Naive thymus-derived CD4-positive, alpha-beta T cell (primary cell): ENCODE data around the gene DLL4. TPM values are rescaled to one million over a fixed set of nuclear protein-coding genes. Genes with fewer than 3 reads are reported as not detected.

Source experiments
- ATAC-seq: fragments of 150-1000 bp; cut with Tn5 transposase; 2 replicates; pipeline ENCODE4 v1.10.0; 2021; ENCODE audit warnings: mild to moderate bottlenecking, moderate library complexity
- CTCF ChIA-PET: fragments of 350-600 bp; sonication (Branson Sonifier 250); formaldehyde crosslinking; loops from one replicate; lab custom pipeline; 2021; ENCODE audit warnings: antibody characterized with exemption; lab: Charles Lee
- POLR2A ChIA-PET: fragments of 350-600 bp; sonication (Branson Sonifier 250); formaldehyde crosslinking; loops from one replicate; lab custom pipeline; 2021; ENCODE audit warnings: antibody characterized with exemption, inconsistent platforms; lab: Charles Lee
- DNase-seq, 9 donors: peaks; one replicate each; pipeline versions ENCODE4 v3.0.0 to v3.0.0-alpha.2; 2020 to 2022; ENCODE audit warnings: mixed read lengths in 1 of 9
- H3K27ac ChIP-seq: one replicate; pipeline ENCODE4 v1.7.0; 2013; ENCODE audit warnings: mild to moderate bottlenecking, low read depth, low read length, moderate library complexity
- H3K27me3 ChIP-seq, 2 donors: one replicate each; pipeline ENCODE4 v1.7.0; 2013; ENCODE audit warnings: low read length in 2 of 2, mild to moderate bottlenecking in 2 of 2, moderate library complexity in 2 of 2; ENCODE audit not compliant: control insufficient read depth in 2 of 2, insufficient read depth in 2 of 2
- H3K36me3 ChIP-seq, 3 experiments: 1 replicate in 2 of 3; 2 replicates in 1 of 3; pipeline ENCODE4 v1.7.0; 2013; ENCODE audit warnings: low read length in 3 of 3, mild to moderate bottlenecking in 3 of 3, moderate library complexity in 1 of 3; ENCODE audit not compliant: insufficient read depth in 3 of 3, control insufficient read depth in 2 of 3
- H3K4me1 ChIP-seq, 2 donors: one replicate each; pipeline ENCODE4 v1.7.0; 2013; ENCODE audit warnings: low read length in 2 of 2, mild to moderate bottlenecking in 2 of 2, moderate library complexity in 1 of 2; ENCODE audit not compliant: control insufficient read depth in 2 of 2, insufficient read depth in 2 of 2
- H3K4me3 ChIP-seq: 2 replicates; pipeline ENCODE4 v1.7.0; 2013; ENCODE audit warnings: mild to moderate bottlenecking, low read length
- H3K9me3 ChIP-seq, 3 experiments: 1 replicate in 2 of 3; 2 replicates in 1 of 3; pipeline ENCODE4 v1.7.0; 2013; ENCODE audit warnings: low read length in 3 of 3; ENCODE audit not compliant: control insufficient read depth in 2 of 3
- H3K27ac Mint-ChIP-seq, 9 donors: one replicate each; pipeline ENCODE4 v1.8.0; 2020 to 2022; ENCODE audit warnings: mixed read lengths in 9 of 9, mild to moderate bottlenecking in 8 of 9, moderate library complexity in 5 of 9, inconsistent platforms in 2 of 9
- H3K27me3 Mint-ChIP-seq, 5 donors: one replicate each; pipeline ENCODE4 v1.8.0; 2021 to 2022; ENCODE audit warnings: mixed read lengths in 5 of 5, mild to moderate bottlenecking in 1 of 5
- H3K36me3 Mint-ChIP-seq, 5 donors: one replicate each; pipeline ENCODE4 v1.8.0; 2020 to 2022; ENCODE audit warnings: mixed read lengths in 5 of 5, mild to moderate bottlenecking in 3 of 5, inconsistent platforms in 1 of 5
- H3K4me1 Mint-ChIP-seq, 7 donors: one replicate each; pipeline ENCODE4 v1.8.0; 2020 to 2022; ENCODE audit warnings: mixed read lengths in 7 of 7, mild to moderate bottlenecking in 3 of 7, inconsistent platforms in 1 of 7
- H3K4me3 Mint-ChIP-seq, 10 donors: one replicate each; pipeline ENCODE4 v1.8.0; 2020 to 2022; ENCODE audit warnings: mild to moderate bottlenecking in 10 of 10, mixed read lengths in 10 of 10, moderate library complexity in 6 of 10, inconsistent platforms in 2 of 10
- H3K9me3 Mint-ChIP-seq, 11 donors: one replicate each; pipeline ENCODE4 v1.8.0; 2020 to 2022; ENCODE audit warnings: mixed read lengths in 11 of 11, mild to moderate bottlenecking in 4 of 11, inconsistent platforms in 1 of 11, moderate library complexity in 1 of 11
- intact Hi-C, 2 donors: fragments of 100-400 bp; cut with micrococcal nuclease; formaldehyde crosslinking; loops; one replicate each; pipeline ENCODE4 v1.15.1; 2023
- polyA plus RNA-seq, 2 donors: library from polyadenylated mRNA; unstranded; fragments of 300-500 nt; fragmentation: Illumina TruSeq; gene quantifications; one replicate each; pipeline ENCODE4 v1.2.3, GENCODE V29; 2021
- total RNA-seq, 6 experiments: library from RNA in 5 of 6; stranded (reverse) in 5 of 6; gene quantifications; 1 replicate in 5 of 6; 2 replicates in 1 of 6; pipeline ENCODE4 v1.2.3 and lab custom pipeline; 2021 to 2026

The DLL4 gene
- total and polyA plus RNA-seq, 7 experiments from 2014 or later: not detected

- peaks cover 0 to 30% (median 5%) of the 10 kb centered on the region in 5 donors for H3K36me3 Mint-ChIP-seq
Observed at GRCh38 chr15:40902605-40903561, 26.3 kb upstream of the DLL4 start.

DNA sequence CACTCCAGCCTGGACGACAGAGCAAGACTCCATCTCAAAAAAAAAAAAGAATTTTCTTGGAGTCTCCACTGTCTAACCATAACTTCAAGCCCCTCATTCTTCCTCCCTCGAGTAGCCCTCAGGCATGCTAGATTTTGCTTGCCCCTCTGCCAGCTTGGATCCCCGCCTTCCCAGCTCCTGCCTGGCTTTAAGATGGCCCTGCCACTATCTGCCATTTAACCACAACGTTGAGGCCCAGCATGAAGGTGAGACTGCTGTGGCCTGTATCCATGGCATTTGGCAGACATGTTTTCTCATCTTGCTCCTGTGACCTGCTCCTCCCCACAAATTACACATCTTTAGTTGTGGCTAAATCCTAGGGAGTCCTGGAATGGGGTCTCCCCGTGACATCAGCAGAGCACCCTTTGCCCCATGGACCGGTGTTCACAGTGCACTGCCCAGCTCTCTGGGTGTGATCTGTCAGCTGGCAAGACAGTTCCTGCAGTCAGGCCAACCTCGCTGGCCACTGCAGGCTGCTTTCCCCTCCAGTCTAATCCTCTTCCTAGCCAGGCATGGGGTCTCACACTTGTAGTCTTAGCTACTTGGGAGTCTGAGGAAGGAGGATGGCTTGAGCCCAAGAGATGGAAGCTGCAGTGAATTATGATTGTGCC is 24.5 kb upstream of the DLL4 start:
- CTCF ChIA-PET: interaction anchor here (0.6 to 5.8 kb wide), 20 partner anchors 10 to 870 kb away, joined by 3 to 44 read pairs (median 6); partner anchors contain the start of genes DLL4, MAPKBP1 and VPS18
- Mint-ChIP-seq H3K36me3 (peaks cover 0 to 20% (median 5%) of the 10 kb centered on the region in 5 donors), H3K9me3 (no peaks in the 10 kb centered on the region), H3K27me3 (no peaks in the 10 kb centered on the region), H3K4me1 (peaks cover 25 to 44% (median 38%) of the 10 kb centered on the region in 7 donors), H3K27ac (peak overlapping the region in 1 of 9 donors; percentile 55), H3K4me3 (no peak overlapping the region)
- POLR2A ChIA-PET: interaction anchor here (0.6 to 4.9 kb wide), 5 partner anchors 9 to 714 kb away, joined by 3 to 26 read pairs (median 5); partner anchors contain the start of gene VPS18
- Histone ChIP-seq H3K27me3 (no peaks in the 10 kb centered on the region), H3K4me3 (no peak overlapping the region), H3K4me1 (peaks cover 6 to 16% of the 10 kb centered on the region in 2 donors), H3K9me3 (no peaks in the 10 kb centered on the region), H3K27ac (no peak overlapping the region), H3K36me3 (peaks cover 0 to 36% (median 23%) of the 10 kb centered on the region in 3 experiments)
- ATAC-seq: no peak
- DNase-seq: no peak
- intact Hi-C loops: loop anchor here (1.0 to 10.0 kb wide), 12 partner anchors 9 to 870 kb away; partner anchors contain the start of genes DLL4 (in 2 of the 2), NUSAP1 (in 2 of the 2), OIP5 (in 2 of the 2) and INO80 (in 1 of the 2)

More at GRCh38 chr15:40902605-40903561, 26.3 kb upstream of the DLL4 start:
- Histone ChIP-seq H3K36me3 (peaks cover 0 to 50% (median 23%) of the 10 kb centered on the region in 3 experiments), H3K9me3 (no peaks in the 10 kb centered on the region), H3K4me3 (no peak overlapping the region), H3K4me1 (peaks cover 6 to 16% of the 10 kb centered on the region in 2 donors), H3K27me3 (no peaks in the 10 kb centered on the region), H3K27ac (no peak overlapping the region)
- CTCF ChIA-PET: interaction anchor here (0.5 to 5.8 kb wide), 14 partner anchors 8 to 1108 kb away, joined by 3 to 44 read pairs (median 4); partner anchors contain the start of gene VPS18
- ATAC-seq: peak; percentile 23
- H3K4me3 Mint-ChIP-seq: peak overlapping the region in 1 of 10 donors; percentile 7
- H3K27me3 Mint-ChIP-seq: no peaks in the 10 kb centered on the region
- H3K9me3 Mint-ChIP-seq: no peaks in the 10 kb centered on the region
- peaks cover 19 to 38% (median 33%) of the 10 kb centered on the region in 7 donors for H3K4me1 Mint-ChIP-seq
- intact Hi-C loops: loop anchor here (5.0 to 10.0 kb wide), 3 partner anchors 212 to 872 kb away; partner anchors contain the start of genes INO80 (in 1 of the 2), MAPKBP1 (in 1 of the 2), NUSAP1 (in 1 of the 2) and OIP5 (in 1 of the 2)
- POLR2A ChIA-PET: interaction anchor here (0.5 to 2.6 kb wide), 2 partner anchors 9 to 210 kb away, joined by 3 to 7 read pairs; partner anchors contain the start of gene VPS18
- H3K27ac Mint-ChIP-seq: peak overlapping the region in 3 of 9 donors; percentile 38 to 84 (median 74)
- no peak for DNase-seq

- H3K27ac ChIP-seq: peak overlapping the region; percentile 55
- H3K36me3 ChIP-seq: peaks cover 0 to 19% (median 15%) of the 10 kb centered on the region in 3 experiments
- Mint-ChIP-seq H3K27me3 (no peaks in the 10 kb centered on the region), H3K9me3 (no peaks in the 10 kb centered on the region), H3K4me1 (peaks cover 29 to 44% (median 34%) of the 10 kb centered on the region in 7 donors), H3K27ac (peak overlapping the region in 8 of 9 donors; percentile 19 to 93 (median 88)), H3K36me3 (peaks cover 0 to 15% (median 5%) of the 10 kb centered on the region in 5 donors), H3K4me3 (peak overlapping the region; percentile 60 to 88 (median 84))
- ATAC-seq: peak; percentile 76
- no peaks in the 10 kb centered on the region for H3K27me3 ChIP-seq
- DNase-seq: peak; percentile 55 to 75 (median 69)
- intact Hi-C loops: loop anchor here (2.0 to 10.0 kb wide), 3 partner anchors 208 to 868 kb away; partner anchors contain the start of genes INO80 (in 2 of the 2) and MAPKBP1 (in 1 of the 2)
- H3K9me3 ChIP-seq: no peaks in the 10 kb centered on the region
- H3K4me1 ChIP-seq: peaks cover 6 to 16% of the 10 kb centered on the region in 2 donors
- POLR2A ChIA-PET: interaction anchor here (0.7 to 4.9 kb wide), 4 partner anchors 11 to 279 kb away, joined by 3 to 26 read pairs (median 4); partner anchors contain the start of gene VPS18
- CTCF ChIA-PET: interaction anchor here (0.5 to 5.8 kb wide), 18 partner anchors 8 to 287 kb away, joined by 3 to 44 read pairs (median 7); partner anchors contain the start of genes DLL4 and VPS18
- H3K4me3 ChIP-seq: peak overlapping the region; percentile 66
Observed at GRCh38 chr15:40906091-40906990, 22.8 kb upstream of the DLL4 start.

DNA sequence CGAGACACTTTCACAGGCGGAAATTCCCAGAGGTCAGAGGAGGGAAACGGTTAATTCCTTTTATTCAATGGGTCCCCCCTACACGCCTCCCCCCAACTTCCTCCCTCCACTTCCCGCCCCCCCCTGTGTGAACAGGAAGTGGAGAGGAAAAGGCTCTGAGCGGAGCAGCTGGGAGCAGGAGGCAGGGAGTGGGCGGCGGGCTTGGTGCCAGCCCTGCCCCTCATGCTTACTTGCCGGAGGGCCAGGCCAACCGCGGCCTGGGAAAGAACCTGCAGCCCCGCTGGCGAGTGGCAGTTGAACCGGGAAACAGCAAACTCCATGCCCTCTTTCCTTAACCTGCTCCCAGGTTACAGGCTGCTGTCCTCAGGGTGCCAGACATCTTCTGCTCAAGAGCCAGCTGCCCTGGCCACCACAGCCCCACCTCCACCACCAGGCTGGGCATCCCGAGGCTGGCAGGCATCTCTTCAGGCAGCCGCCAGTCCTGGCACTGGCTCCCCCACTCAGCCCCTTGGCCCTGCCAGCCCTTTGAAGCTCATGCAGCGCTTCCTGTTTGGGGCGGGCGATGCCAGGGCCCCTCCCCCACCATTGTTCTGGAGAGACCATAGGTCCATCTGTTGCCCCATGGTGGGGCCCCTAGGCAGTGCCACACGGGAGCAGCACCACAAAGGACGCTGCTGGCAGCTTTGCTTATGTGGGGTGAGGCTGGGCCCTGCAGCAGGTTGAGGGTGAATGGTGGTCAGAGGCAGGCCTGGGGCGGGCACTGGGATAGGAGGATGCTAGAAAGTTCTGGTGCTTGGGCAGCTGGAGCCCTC is 21.9 kb upstream of the DLL4 start:
- intact Hi-C loops: loop anchor here (1.0 to 10.0 kb wide), 4 partner anchors 46 to 868 kb away; partner anchors contain the start of genes INO80 (in 2 of the 2), CHAC1 (in 1 of the 2) and MAPKBP1 (in 1 of the 2)
- POLR2A ChIA-PET: interaction anchor here (0.6 to 4.9 kb wide), 5 partner anchors 34 to 410 kb away, joined by 3 to 26 read pairs (median 3); partner anchors contain the start of gene INO80

More for the DNA sequence above, 21.9 kb upstream of the DLL4 start:
- Mint-ChIP-seq H3K27me3 (no peaks in the 10 kb centered on the region), H3K9me3 (no peaks in the 10 kb centered on the region), H3K36me3 (peaks cover 0 to 15% (median 5%) of the 10 kb centered on the region in 5 donors), H3K4me3 (peak overlapping the region; percentile 60 to 88 (median 84)), H3K27ac (peak overlapping the region; percentile 42 to 93 (median 90)), H3K4me1 (peaks cover 29 to 44% (median 34%) of the 10 kb centered on the region in 7 donors)
- ATAC-seq (peak; percentile 45), DNase-seq (peak in 7 of 9 donors; percentile 59 to 72 (median 63))
- peaks cover 6 to 16% of the 10 kb centered on the region in 2 donors for H3K4me1 ChIP-seq
- H3K4me3 ChIP-seq: peak overlapping the region; percentile 66
- no peaks in the 10 kb centered on the region for H3K9me3 ChIP-seq
- CTCF ChIA-PET: interaction anchor here (0.5 to 5.8 kb wide), 16 partner anchors 8 to 1049 kb away, joined by 3 to 44 read pairs (median 6); partner anchors contain the start of genes DLL4 and VPS18
- H3K27ac ChIP-seq: peak overlapping the region; percentile 55
- H3K36me3 ChIP-seq: peaks cover 0 to 17% (median 15%) of the 10 kb centered on the region in 3 experiments
- no peaks in the 10 kb centered on the region for H3K27me3 ChIP-seq
